CD4-positive, alpha-beta memory T cell (primary cell): ENCODE data around the gene PTOV1. TPM values are rescaled to one million over a fixed set of nuclear protein-coding genes. Genes with fewer than 3 reads are reported as not detected.

Source experiments
- CTCF ChIA-PET: fragments of 350-600 bp; sonication (Branson Sonifier 250); formaldehyde crosslinking; loops from one replicate; lab custom pipeline; 2021; ENCODE audit warnings: inconsistent platforms; ENCODE audit not compliant: partially characterized antibody; lab: Charles Lee
- POLR2A ChIA-PET: fragments of 350-600 bp; sonication (Branson Sonifier 250); formaldehyde crosslinking; loops from one replicate; lab custom pipeline; 2021; ENCODE audit not compliant: partially characterized antibody; lab: Charles Lee
- DNase-seq, 5 donors: peaks; one replicate each; pipeline versions ENCODE4 v3.0.0 to v3.0.0-alpha.2; 2020 to 2022; ENCODE audit warnings: mixed read lengths in 1 of 5
- H3K27ac ChIP-seq: one replicate; pipeline ENCODE4 v1.7.0; 2013; ENCODE audit warnings: low read depth, low read length
- H3K27me3 ChIP-seq: 2 replicates; pipeline ENCODE4 v1.7.0; 2013; ENCODE audit warnings: mild to moderate bottlenecking, low read length, moderate library complexity; ENCODE audit not compliant: insufficient read depth
- H3K36me3 ChIP-seq: 2 replicates; pipeline ENCODE4 v1.7.0; 2013; ENCODE audit warnings: mild to moderate bottlenecking, low read length, moderate library complexity; ENCODE audit not compliant: insufficient read depth
- H3K4me1 ChIP-seq: 2 replicates; pipeline ENCODE4 v1.7.0; 2013; ENCODE audit warnings: mild to moderate bottlenecking, low read length, moderate library complexity; ENCODE audit not compliant: insufficient read depth
- H3K4me3 ChIP-seq, 2 donors: one replicate each; pipeline ENCODE4 v1.7.0; 2013; ENCODE audit warnings: low read length in 2 of 2, mild to moderate bottlenecking in 1 of 2
- H3K9me3 ChIP-seq, 2 donors: one replicate each; pipeline ENCODE4 v1.7.0; 2013; ENCODE audit warnings: low read length in 2 of 2, control low read depth in 1 of 2; ENCODE audit not compliant: control insufficient read depth in 1 of 2
- H3K27ac Mint-ChIP-seq, 7 donors: one replicate each; pipeline ENCODE4 v1.8.0; 2020 to 2021; ENCODE audit warnings: mixed read lengths in 7 of 7, mild to moderate bottlenecking in 6 of 7, inconsistent platforms in 3 of 7, moderate library complexity in 3 of 7
- H3K27me3 Mint-ChIP-seq, 2 donors: one replicate each; pipeline ENCODE4 v1.8.0; 2020 to 2021; ENCODE audit warnings: mixed read lengths in 2 of 2
- H3K36me3 Mint-ChIP-seq, 2 donors: one replicate each; pipeline ENCODE4 v1.8.0; 2020 to 2021; ENCODE audit warnings: mixed read lengths in 2 of 2, inconsistent platforms in 1 of 2, mild to moderate bottlenecking in 1 of 2
- H3K4me1 Mint-ChIP-seq, 4 donors: one replicate each; pipeline ENCODE4 v1.8.0; 2020 to 2021; ENCODE audit warnings: mixed read lengths in 4 of 4, mild to moderate bottlenecking in 1 of 4
- H3K4me3 Mint-ChIP-seq, 8 donors: one replicate each; pipeline ENCODE4 v1.8.0; 2020 to 2021; ENCODE audit warnings: mixed read lengths in 8 of 8, mild to moderate bottlenecking in 7 of 8, moderate library complexity in 6 of 8, inconsistent platforms in 3 of 8
- H3K9me3 Mint-ChIP-seq, 8 donors: one replicate each; pipeline ENCODE4 v1.8.0; 2020 to 2021; ENCODE audit warnings: mixed read lengths in 8 of 8, mild to moderate bottlenecking in 5 of 8, inconsistent platforms in 3 of 8, moderate library complexity in 1 of 8
- intact Hi-C: fragments of 100-400 bp; cut with micrococcal nuclease; formaldehyde crosslinking; loops from one replicate; pipeline ENCODE4 v1.15.1; 2023
- polyA plus RNA-seq, 2 donors: library from polyadenylated mRNA; unstranded; fragments of 300-500 nt; fragmentation: Illumina TruSeq; gene quantifications; one replicate each; pipeline ENCODE4 v1.2.3, GENCODE V29; 2021
- total RNA-seq, 2 experiments: library from RNA; stranded (reverse); gene quantifications; one replicate each; pipeline ENCODE4 v1.2.3, GENCODE V29; 2021

The PTOV1 gene
- total and polyA plus RNA-seq, 4 experiments from 2014 or later, result 40.7 to 156 (median 104) TPM

GRCh38 chr19:49858088-49858985 is 7.4 kb downstream of the PTOV1 start:
- Histone ChIP-seq H3K36me3 (peaks cover 13% of the 10 kb centered on the region), H3K9me3 (no peaks in the 10 kb centered on the region), H3K4me3 (no peak overlapping the region), H3K27me3 (no peaks in the 10 kb centered on the region), H3K27ac (no peak overlapping the region), H3K4me1 (peaks cover 6% of the 10 kb centered on the region)
- H3K4me3 Mint-ChIP-seq, result no peak overlapping the region
- H3K36me3 Mint-ChIP-seq, result peaks cover 3 to 26% of the 10 kb centered on the region in 2 donors
- POLR2A ChIA-PET, result interaction anchor here (1.2 to 12.2 kb wide), 2 partner anchors 8 to 9 kb away, joined by 4 to 173 read pairs; partner anchors contain the start of genes PNKP and PTOV1
- no peak overlapping the region for H3K27ac Mint-ChIP-seq
- CTCF ChIA-PET, result no interaction called here
- peak in 1 of 5 donors; percentile 24 for DNase-seq
- no peaks in the 10 kb centered on the region for H3K27me3 Mint-ChIP-seq
- H3K9me3 Mint-ChIP-seq, result no peaks in the 10 kb centered on the region
- H3K4me1 Mint-ChIP-seq, result peaks cover 4 to 10% (median 8%) of the 10 kb centered on the region in 4 donors
- intact Hi-C loops, result no loop called here

GRCh38 chr19:49859682-49860335 is 8.8 kb downstream of the PTOV1 start:
- ChIA-PET POLR2A (interaction anchor here (1.2 kb wide), 1 partner anchor 9 kb away, joined by 4 read pairs; the partner anchor contains the start of gene PTOV1), CTCF (no interaction called here)
- Mint-ChIP-seq H3K27me3 (no peaks in the 10 kb centered on the region), H3K36me3 (peaks cover 4 to 40% of the 10 kb centered on the region in 2 donors), H3K27ac (no peak overlapping the region), H3K4me3 (no peak overlapping the region), H3K9me3 (no peaks in the 10 kb centered on the region), H3K4me1 (peaks cover 3 to 10% (median 5%) of the 10 kb centered on the region in 4 donors)
- Histone ChIP-seq H3K4me3 (no peak overlapping the region), H3K27ac (no peak overlapping the region), H3K4me1 (peaks cover under 1% of the 10 kb centered on the region), H3K9me3 (no peaks in the 10 kb centered on the region), H3K36me3 (peaks cover 28% of the 10 kb centered on the region), H3K27me3 (no peaks in the 10 kb centered on the region)
- DNase-seq, result peak in 1 of 5 donors; percentile 35
- intact Hi-C loops, result no loop called here

- Mint-ChIP-seq H3K4me1 (peaks cover 3 to 15% (median 6%) of the 10 kb centered on the region in 4 donors), H3K27ac (no peak overlapping the region)
Observed at GRCh38 chr19:49860336-49861102, 9.6 kb downstream of the PTOV1 start.

GRCh38 chr19:49861107-49861506 is 10.1 kb downstream of the PTOV1 start:
- ChIA-PET CTCF (no interaction called here), POLR2A (interaction anchor here (1.1 to 1.4 kb wide), 2 partner anchors 10 to 13 kb away, joined by 3 to 4 read pairs; partner anchors contain the start of gene PTOV1)
- intact Hi-C loops, result no loop called here

More at GRCh38 chr19:49860336-49861102, 9.6 kb downstream of the PTOV1 start:
- H3K27me3 ChIP-seq, result no peaks in the 10 kb centered on the region
- no peak for DNase-seq
- no peaks in the 10 kb centered on the region for H3K9me3 Mint-ChIP-seq
- intact Hi-C loops, result no loop called here
- peaks cover 7% of the 10 kb centered on the region for H3K4me1 ChIP-seq
- H3K4me3 ChIP-seq, result no peak overlapping the region
- H3K36me3 Mint-ChIP-seq, result peaks cover 4 to 40% of the 10 kb centered on the region in 2 donors
- no peak overlapping the region for H3K27ac ChIP-seq
- POLR2A ChIA-PET, result interaction anchor here (1.1 to 1.4 kb wide), 2 partner anchors 10 to 12 kb away, joined by 3 to 4 read pairs; partner anchors contain the start of gene PTOV1
- H3K4me3 Mint-ChIP-seq, result no peak overlapping the region
- H3K27me3 Mint-ChIP-seq, result no peaks in the 10 kb centered on the region
- CTCF ChIA-PET, result no interaction called here
- peaks cover 31% of the 10 kb centered on the region for H3K36me3 ChIP-seq
- no peaks in the 10 kb centered on the region for H3K9me3 ChIP-seq

GRCh38 chr19:49861541-49862378 is 10.8 kb downstream of the PTOV1 start:
- CTCF ChIA-PET, result no interaction called here
- Mint-ChIP-seq H3K27ac (peak overlapping the region in 1 of 7 donors; percentile 17), H3K4me3 (no peak overlapping the region)

More at GRCh38 chr19:49861107-49861506, 10.1 kb downstream of the PTOV1 start:
- Histone ChIP-seq H3K27ac (no peak overlapping the region), H3K9me3 (no peaks in the 10 kb centered on the region), H3K4me3 (no peak overlapping the region), H3K27me3 (no peaks in the 10 kb centered on the region), H3K36me3 (peaks cover 31% of the 10 kb centered on the region), H3K4me1 (peaks cover 13% of the 10 kb centered on the region)
- Mint-ChIP-seq H3K4me1 (peaks cover 4 to 21% (median 8%) of the 10 kb centered on the region in 4 donors), H3K27me3 (no peaks in the 10 kb centered on the region), H3K4me3 (no peak overlapping the region), H3K27ac (no peak overlapping the region), H3K36me3 (peaks cover 4 to 37% of the 10 kb centered on the region in 2 donors), H3K9me3 (no peaks in the 10 kb centered on the region)
- peak in 1 of 5 donors; percentile 27 for DNase-seq

More at GRCh38 chr19:49861541-49862378, 10.8 kb downstream of the PTOV1 start:
- H3K36me3 Mint-ChIP-seq, result peaks cover 4 to 43% of the 10 kb centered on the region in 2 donors
- Histone ChIP-seq H3K36me3 (peaks cover 31% of the 10 kb centered on the region), H3K27ac (no peak overlapping the region), H3K4me1 (peaks cover 20% of the 10 kb centered on the region), H3K27me3 (no peaks in the 10 kb centered on the region), H3K9me3 (no peaks in the 10 kb centered on the region), H3K4me3 (no peak overlapping the region)
- peaks cover 4 to 27% (median 14%) of the 10 kb centered on the region in 4 donors for H3K4me1 Mint-ChIP-seq
- H3K9me3 Mint-ChIP-seq, result no peaks in the 10 kb centered on the region
- intact Hi-C loops, result no loop called here
- no peaks in the 10 kb centered on the region for H3K27me3 Mint-ChIP-seq
- peak in 1 of 5 donors; percentile 33 for DNase-seq
- POLR2A ChIA-PET, result interaction anchor here (1.1 to 1.4 kb wide), 2 partner anchors 11 to 14 kb away, joined by 3 to 4 read pairs; partner anchors contain the start of gene PTOV1
